GM23338 (cell line): Measurements from ENCODE around the gene CTBP2.

Experiments
- CREB1 ChIP-seq: fragments of 250-450 bp; sonication (Bioruptor Pico); IDR thresholded peaks from 2 replicates; pipeline ENCODE4 v1.5.0; 2020; ENCODE audit warnings: low read depth, mild to moderate bottlenecking, moderate library complexity
- EZH2 ChIP-seq: fragments of 200-600 bp; sonication (generic); IDR thresholded peaks from one replicate; pipeline ENCODE4 v1.8.0; 2017; ENCODE audit warnings: antibody characterized with exemption, mild to moderate bottlenecking, low read depth; ENCODE audit not compliant: unreplicated experiment
- EZH2phosphoT487 ChIP-seq: fragments of 200-600 bp; sonication (generic); IDR thresholded peaks from one replicate; pipeline ENCODE4 v1.8.1; 2018; ENCODE audit warnings: antibody characterized with exemption; ENCODE audit not compliant: unreplicated experiment
- JUNB ChIP-seq: IDR thresholded peaks from one replicate; pipeline ENCODE4 v1.6.1; 2016; ENCODE audit warnings: antibody characterized with exemption; ENCODE audit not compliant: unreplicated experiment
- POLR2AphosphoS5 ChIP-seq: IDR thresholded peaks from 2 replicates; pipeline ENCODE4 v1.6.1; 2016; ENCODE audit warnings: antibody characterized with exemption, low read depth
- STAT1 ChIP-seq: IDR thresholded peaks from one replicate; pipeline ENCODE4 v1.6.1; 2016; ENCODE audit warnings: antibody characterized with exemption; ENCODE audit not compliant: unreplicated experiment
- TF ChIP-seq, protein P1 (sequence below), 2 experiments: fragments of 200-600 bp in 1 of 2; sonication (generic) in 1 of 2; conservative IDR thresholded peaks; 2 replicates each; pipeline versions ENCODE4 v1.5.1 to v1.6.1; 2016 to 2017; ENCODE audit warnings: antibody characterized with exemption in 2 of 2, low read depth in 2 of 2, mild to moderate bottlenecking in 2 of 2, moderate library complexity in 1 of 2
- TF ChIP-seq, protein P2 (sequence below): IDR thresholded peaks from one replicate; pipeline ENCODE4 v1.6.1; 2018; ENCODE audit warnings: antibody characterized with exemption; ENCODE audit not compliant: unreplicated experiment
- TF ChIP-seq, protein P3 (sequence below): IDR thresholded peaks from 2 replicates; pipeline ENCODE4 v1.6.1; 2016; ENCODE audit warnings: antibody characterized with exemption
- TF ChIP-seq, protein P4 (sequence below): fragments of 250-450 bp; sonication (Bioruptor Pico); IDR thresholded peaks from 2 replicates; pipeline ENCODE4 v1.5.0; 2020; ENCODE audit warnings: mild to moderate bottlenecking, moderate library complexity

DNA sequence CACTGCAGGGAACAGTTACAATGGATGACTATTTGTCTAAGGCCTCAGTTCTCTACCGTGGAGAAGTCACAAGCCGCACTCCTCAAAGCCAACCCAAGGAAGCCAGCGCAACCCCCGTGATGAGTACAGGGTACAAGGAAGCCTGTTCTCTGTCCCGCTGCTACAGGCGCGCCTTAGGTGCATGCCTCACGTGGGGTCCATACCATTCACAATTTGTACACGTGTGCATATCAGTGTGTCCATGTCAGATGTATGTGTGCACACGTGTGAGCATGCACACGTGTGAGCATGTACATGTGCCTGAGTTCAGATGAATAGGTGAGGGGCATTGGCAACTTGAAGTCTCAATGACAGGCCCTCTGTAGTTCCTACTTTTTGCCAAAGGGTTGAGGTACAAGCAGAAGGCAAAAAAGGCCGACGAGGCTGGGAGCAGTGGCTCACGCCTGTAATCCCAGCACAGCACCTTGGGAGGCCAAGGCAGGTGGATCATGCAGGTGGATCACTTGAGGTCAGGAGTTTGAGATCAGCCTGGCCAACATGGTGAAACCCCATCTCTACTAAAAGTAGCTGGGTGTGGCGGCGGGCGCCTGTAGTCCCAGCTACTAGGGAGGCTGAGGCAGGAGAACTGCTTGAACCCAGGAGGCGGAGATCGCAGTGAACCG, 62.8 kb downstream of the CTBP2 start:
- TF ChIP-seq STAT1 (no peak), EZH2phosphoT487 (no peak), CREB1 (CRISPR knock-in tag) (no peak), POLR2AphosphoS5 (no peak), EZH2 (no peak), JUNB (no peak)
- TF ChIP-seq, protein P1, sequence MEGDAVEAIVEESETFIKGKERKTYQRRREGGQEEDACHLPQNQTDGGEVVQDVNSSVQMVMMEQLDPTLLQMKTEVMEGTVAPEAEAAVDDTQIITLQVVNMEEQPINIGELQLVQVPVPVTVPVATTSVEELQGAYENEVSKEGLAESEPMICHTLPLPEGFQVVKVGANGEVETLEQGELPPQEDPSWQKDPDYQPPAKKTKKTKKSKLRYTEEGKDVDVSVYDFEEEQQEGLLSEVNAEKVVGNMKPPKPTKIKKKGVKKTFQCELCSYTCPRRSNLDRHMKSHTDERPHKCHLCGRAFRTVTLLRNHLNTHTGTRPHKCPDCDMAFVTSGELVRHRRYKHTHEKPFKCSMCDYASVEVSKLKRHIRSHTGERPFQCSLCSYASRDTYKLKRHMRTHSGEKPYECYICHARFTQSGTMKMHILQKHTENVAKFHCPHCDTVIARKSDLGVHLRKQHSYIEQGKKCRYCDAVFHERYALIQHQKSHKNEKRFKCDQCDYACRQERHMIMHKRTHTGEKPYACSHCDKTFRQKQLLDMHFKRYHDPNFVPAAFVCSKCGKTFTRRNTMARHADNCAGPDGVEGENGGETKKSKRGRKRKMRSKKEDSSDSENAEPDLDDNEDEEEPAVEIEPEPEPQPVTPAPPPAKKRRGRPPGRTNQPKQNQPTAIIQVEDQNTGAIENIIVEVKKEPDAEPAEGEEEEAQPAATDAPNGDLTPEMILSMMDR (conservative IDR thresholded peaks at IDR 0.05; ENCODE audit: low read depth in 2 of 2): no peak
- TF ChIP-seq, protein P2, sequence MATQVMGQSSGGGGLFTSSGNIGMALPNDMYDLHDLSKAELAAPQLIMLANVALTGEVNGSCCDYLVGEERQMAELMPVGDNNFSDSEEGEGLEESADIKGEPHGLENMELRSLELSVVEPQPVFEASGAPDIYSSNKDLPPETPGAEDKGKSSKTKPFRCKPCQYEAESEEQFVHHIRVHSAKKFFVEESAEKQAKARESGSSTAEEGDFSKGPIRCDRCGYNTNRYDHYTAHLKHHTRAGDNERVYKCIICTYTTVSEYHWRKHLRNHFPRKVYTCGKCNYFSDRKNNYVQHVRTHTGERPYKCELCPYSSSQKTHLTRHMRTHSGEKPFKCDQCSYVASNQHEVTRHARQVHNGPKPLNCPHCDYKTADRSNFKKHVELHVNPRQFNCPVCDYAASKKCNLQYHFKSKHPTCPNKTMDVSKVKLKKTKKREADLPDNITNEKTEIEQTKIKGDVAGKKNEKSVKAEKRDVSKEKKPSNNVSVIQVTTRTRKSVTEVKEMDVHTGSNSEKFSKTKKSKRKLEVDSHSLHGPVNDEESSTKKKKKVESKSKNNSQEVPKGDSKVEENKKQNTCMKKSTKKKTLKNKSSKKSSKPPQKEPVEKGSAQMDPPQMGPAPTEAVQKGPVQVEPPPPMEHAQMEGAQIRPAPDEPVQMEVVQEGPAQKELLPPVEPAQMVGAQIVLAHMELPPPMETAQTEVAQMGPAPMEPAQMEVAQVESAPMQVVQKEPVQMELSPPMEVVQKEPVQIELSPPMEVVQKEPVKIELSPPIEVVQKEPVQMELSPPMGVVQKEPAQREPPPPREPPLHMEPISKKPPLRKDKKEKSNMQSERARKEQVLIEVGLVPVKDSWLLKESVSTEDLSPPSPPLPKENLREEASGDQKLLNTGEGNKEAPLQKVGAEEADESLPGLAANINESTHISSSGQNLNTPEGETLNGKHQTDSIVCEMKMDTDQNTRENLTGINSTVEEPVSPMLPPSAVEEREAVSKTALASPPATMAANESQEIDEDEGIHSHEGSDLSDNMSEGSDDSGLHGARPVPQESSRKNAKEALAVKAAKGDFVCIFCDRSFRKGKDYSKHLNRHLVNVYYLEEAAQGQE: no peak
- TF ChIP-seq, protein P3, sequence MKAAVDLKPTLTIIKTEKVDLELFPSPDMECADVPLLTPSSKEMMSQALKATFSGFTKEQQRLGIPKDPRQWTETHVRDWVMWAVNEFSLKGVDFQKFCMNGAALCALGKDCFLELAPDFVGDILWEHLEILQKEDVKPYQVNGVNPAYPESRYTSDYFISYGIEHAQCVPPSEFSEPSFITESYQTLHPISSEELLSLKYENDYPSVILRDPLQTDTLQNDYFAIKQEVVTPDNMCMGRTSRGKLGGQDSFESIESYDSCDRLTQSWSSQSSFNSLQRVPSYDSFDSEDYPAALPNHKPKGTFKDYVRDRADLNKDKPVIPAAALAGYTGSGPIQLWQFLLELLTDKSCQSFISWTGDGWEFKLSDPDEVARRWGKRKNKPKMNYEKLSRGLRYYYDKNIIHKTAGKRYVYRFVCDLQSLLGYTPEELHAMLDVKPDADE: no peak
- TF ChIP-seq, protein P4, sequence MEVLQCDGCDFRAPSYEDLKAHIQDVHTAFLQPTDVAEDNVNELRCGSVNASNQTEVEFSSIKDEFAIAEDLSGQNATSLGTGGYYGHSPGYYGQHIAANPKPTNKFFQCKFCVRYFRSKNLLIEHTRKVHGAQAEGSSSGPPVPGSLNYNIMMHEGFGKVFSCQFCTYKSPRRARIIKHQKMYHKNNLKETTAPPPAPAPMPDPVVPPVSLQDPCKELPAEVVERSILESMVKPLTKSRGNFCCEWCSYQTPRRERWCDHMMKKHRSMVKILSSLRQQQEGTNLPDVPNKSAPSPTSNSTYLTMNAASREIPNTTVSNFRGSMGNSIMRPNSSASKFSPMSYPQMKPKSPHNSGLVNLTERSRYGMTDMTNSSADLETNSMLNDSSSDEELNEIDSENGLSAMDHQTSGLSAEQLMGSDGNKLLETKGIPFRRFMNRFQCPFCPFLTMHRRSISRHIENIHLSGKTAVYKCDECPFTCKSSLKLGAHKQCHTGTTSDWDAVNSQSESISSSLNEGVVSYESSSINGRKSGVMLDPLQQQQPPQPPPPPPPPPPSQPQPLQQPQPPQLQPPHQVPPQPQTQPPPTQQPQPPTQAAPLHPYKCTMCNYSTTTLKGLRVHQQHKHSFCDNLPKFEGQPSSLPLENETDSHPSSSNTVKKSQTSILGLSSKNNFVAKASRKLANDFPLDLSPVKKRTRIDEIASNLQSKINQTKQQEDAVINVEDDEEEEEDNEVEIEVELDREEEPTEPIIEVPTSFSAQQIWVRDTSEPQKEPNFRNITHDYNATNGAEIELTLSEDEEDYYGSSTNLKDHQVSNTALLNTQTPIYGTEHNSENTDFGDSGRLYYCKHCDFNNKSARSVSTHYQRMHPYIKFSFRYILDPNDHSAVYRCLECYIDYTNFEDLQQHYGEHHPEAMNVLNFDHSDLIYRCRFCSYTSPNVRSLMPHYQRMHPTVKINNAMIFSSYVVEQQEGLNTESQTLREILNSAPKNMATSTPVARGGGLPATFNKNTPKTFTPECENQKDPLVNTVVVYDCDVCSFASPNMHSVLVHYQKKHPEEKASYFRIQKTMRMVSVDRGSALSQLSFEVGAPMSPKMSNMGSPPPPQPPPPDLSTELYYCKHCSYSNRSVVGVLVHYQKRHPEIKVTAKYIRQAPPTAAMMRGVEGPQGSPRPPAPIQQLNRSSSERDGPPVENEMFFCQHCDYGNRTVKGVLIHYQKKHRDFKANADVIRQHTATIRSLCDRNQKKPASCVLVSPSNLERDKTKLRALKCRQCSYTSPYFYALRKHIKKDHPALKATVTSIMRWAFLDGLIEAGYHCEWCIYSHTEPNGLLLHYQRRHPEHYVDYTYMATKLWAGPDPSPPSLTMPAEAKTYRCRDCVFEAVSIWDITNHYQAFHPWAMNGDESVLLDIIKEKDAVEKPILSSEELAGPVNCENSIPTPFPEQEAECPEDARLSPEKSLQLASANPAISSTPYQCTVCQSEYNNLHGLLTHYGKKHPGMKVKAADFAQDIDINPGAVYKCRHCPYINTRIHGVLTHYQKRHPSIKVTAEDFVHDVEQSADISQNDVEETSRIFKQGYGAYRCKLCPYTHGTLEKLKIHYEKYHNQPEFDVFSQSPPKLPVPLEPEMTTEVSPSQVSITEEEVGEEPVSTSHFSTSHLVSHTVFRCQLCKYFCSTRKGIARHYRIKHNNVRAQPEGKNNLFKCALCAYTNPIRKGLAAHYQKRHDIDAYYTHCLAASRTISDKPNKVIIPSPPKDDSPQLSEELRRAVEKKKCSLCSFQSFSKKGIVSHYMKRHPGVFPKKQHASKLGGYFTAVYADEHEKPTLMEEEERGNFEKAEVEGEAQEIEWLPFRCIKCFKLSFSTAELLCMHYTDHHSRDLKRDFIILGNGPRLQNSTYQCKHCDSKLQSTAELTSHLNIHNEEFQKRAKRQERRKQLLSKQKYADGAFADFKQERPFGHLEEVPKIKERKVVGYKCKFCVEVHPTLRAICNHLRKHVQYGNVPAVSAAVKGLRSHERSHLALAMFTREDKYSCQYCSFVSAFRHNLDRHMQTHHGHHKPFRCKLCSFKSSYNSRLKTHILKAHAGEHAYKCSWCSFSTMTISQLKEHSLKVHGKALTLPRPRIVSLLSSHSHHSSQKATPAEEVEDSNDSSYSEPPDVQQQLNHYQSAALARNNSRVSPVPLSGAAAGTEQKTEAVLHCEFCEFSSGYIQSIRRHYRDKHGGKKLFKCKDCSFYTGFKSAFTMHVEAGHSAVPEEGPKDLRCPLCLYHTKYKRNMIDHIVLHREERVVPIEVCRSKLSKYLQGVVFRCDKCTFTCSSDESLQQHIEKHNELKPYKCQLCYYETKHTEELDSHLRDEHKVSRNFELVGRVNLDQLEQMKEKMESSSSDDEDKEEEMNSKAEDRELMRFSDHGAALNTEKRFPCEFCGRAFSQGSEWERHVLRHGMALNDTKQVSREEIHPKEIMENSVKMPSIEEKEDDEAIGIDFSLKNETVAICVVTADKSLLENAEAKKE: no peak
